Measurements from ENCODE around the gene ACSS3.

DNA sequence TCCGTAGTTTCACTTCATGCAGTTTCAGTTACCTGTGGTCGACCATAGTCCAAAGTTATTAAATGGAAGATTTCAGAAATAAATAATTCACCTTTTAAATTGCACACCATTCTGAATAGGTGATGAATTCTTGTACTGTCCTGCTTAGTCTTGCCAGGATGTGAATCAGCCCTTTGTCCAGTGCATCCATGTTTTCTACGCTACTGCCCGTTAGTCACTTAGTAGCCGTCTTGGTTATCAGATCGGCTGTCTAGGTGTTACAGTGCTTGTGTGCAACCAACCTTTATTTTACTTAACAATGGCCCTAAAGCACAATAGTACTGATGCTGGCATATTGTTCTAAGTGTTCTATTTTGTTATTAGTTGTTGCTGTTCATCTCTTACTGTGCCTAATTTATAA lies 146.7 kb downstream of the ACSS3 start:
- TF ChIP-seq, protein P1, sequence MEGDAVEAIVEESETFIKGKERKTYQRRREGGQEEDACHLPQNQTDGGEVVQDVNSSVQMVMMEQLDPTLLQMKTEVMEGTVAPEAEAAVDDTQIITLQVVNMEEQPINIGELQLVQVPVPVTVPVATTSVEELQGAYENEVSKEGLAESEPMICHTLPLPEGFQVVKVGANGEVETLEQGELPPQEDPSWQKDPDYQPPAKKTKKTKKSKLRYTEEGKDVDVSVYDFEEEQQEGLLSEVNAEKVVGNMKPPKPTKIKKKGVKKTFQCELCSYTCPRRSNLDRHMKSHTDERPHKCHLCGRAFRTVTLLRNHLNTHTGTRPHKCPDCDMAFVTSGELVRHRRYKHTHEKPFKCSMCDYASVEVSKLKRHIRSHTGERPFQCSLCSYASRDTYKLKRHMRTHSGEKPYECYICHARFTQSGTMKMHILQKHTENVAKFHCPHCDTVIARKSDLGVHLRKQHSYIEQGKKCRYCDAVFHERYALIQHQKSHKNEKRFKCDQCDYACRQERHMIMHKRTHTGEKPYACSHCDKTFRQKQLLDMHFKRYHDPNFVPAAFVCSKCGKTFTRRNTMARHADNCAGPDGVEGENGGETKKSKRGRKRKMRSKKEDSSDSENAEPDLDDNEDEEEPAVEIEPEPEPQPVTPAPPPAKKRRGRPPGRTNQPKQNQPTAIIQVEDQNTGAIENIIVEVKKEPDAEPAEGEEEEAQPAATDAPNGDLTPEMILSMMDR (IDR thresholded peaks at IDR 0.05), result no peak
- TF ChIP-seq POLR2AphosphoS5 (IDR thresholded peaks at IDR 0.05; ENCODE audit: low read depth, low read length) (no peak), RFX5 (IDR thresholded peaks at IDR 0.05; ENCODE audit: low read length) (no peak)
- TF ChIP-seq, protein P2, sequence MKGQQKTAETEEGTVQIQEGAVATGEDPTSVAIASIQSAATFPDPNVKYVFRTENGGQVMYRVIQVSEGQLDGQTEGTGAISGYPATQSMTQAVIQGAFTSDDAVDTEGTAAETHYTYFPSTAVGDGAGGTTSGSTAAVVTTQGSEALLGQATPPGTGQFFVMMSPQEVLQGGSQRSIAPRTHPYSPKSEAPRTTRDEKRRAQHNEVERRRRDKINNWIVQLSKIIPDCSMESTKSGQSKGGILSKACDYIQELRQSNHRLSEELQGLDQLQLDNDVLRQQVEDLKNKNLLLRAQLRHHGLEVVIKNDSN (IDR thresholded peaks at IDR 0.05; ENCODE audit: borderline replicate concordance, low read depth), result no peak
